Sigmoid colon (tissue), 7 donors: ENCODE results near the gene POLR1G. TPM values are rescaled to one million over a fixed set of nuclear protein-coding genes. Genes with fewer than 3 reads are reported as not detected.
A peak's percentile ranks its signal among the peaks of the same experiment; 100 is the strongest.

Experiments used
- DNase-seq: peaks from one replicate; pipeline ENCODE4 v3.0.0-alpha.2; 2019
- H3K27ac ChIP-seq, 4 donors: fragments of 200-600 bp; sonication (generic); one replicate each; pipeline ENCODE4 v1.5.1; 2016 to 2019; ENCODE audit warnings: mild to moderate bottlenecking in 1 of 4
- H3K27me3 ChIP-seq, 3 donors: fragments of 200-600 bp; sonication (generic); one replicate each; pipeline ENCODE4 v1.5.1; 2019; ENCODE audit warnings: mild to moderate bottlenecking in 1 of 3
- H3K36me3 ChIP-seq, 4 donors: fragments of 200-600 bp; sonication (generic); one replicate each; pipeline ENCODE4 v1.5.1; 2016 to 2019
- H3K4me1 ChIP-seq, 4 donors: fragments of 200-600 bp; sonication (generic); one replicate each; pipeline ENCODE4 v1.5.1; 2017 to 2019
- H3K4me3 ChIP-seq, 4 donors: fragments of 200-600 bp; sonication (generic); one replicate each; pipeline ENCODE4 v1.5.1; 2017 to 2019; ENCODE audit warnings: mild to moderate bottlenecking in 2 of 4, moderate library complexity in 1 of 4
- H3K9me3 ChIP-seq, 4 donors: fragments of 200-600 bp in 3 of 4; sonication (generic) in 3 of 4; one replicate each; pipeline versions ENCODE4 v1.5.1 to v1.6.1; 2013 to 2019
- EP300 ChIP-seq, 4 donors: sonication (generic); formaldehyde crosslinking; IDR thresholded peaks; one replicate each; pipeline ENCODE4 v1.6.1; 2017; ENCODE audit warnings: antibody characterized with exemption in 4 of 4
- POLR2A ChIP-seq, 2 donors: fragments of 450-650 bp; IDR thresholded peaks; one replicate each; pipeline ENCODE4 v1.6.1; 2016; ENCODE audit warnings: antibody characterized with exemption in 2 of 2, mild to moderate bottlenecking in 2 of 2, moderate library complexity in 2 of 2
- POLR2AphosphoS5 ChIP-seq, 4 donors: sonication (generic); formaldehyde crosslinking; IDR thresholded peaks; one replicate each; pipeline ENCODE4 v1.6.1; 2017; ENCODE audit warnings: antibody characterized with exemption in 4 of 4
- WGBS, 2 donors: extraction: QIAGEN DNeasy Blood & Tissue Kit; methylation state at CpG; one replicate each; pipeline ENCODE4 v1.1.7; 2013; 5-methylcytosine and 5-hydroxymethylcytosine counted together
- intact Hi-C: fragments of 100-400 bp; cut with DNase I; formaldehyde crosslinking; loops from one replicate; pipeline ENCODE4 v1.15.1; 2023
- polyA plus RNA-seq, 3 donors: library from polyadenylated mRNA; stranded (reverse); fragments of 200-250 nt; gene quantifications; one replicate each; pipeline ENCODE4 v1.2.3, GENCODE V29; 2013
- total RNA-seq, 4 donors: library from RNA; depleted of rRNA; stranded (reverse); fragments of >200 nt; gene quantifications; one replicate each; pipeline ENCODE4 v1.1.0, GENCODE V29; 2016
- TF ChIP-seq, protein P1 (sequence below), 4 experiments: fragments of 450-650 bp in 3 of 4; fragments of 200-600 bp in 1 of 4; IDR thresholded peaks; one replicate each; pipeline ENCODE4 v1.5.1; 2016 to 2019; ENCODE audit warnings: antibody characterized with exemption in 4 of 4, mild to moderate bottlenecking in 3 of 4, moderate library complexity in 2 of 4
- donor health status: healthy with polysubstance abuse.
- donor health status: Bipolar disorder and iron deficiency.
- donor health status: healthy.

The POLR1G gene
- total and polyA plus RNA-seq, 7 donors = 1.2 to 5.6 (median 3.6) TPM

DNA sequence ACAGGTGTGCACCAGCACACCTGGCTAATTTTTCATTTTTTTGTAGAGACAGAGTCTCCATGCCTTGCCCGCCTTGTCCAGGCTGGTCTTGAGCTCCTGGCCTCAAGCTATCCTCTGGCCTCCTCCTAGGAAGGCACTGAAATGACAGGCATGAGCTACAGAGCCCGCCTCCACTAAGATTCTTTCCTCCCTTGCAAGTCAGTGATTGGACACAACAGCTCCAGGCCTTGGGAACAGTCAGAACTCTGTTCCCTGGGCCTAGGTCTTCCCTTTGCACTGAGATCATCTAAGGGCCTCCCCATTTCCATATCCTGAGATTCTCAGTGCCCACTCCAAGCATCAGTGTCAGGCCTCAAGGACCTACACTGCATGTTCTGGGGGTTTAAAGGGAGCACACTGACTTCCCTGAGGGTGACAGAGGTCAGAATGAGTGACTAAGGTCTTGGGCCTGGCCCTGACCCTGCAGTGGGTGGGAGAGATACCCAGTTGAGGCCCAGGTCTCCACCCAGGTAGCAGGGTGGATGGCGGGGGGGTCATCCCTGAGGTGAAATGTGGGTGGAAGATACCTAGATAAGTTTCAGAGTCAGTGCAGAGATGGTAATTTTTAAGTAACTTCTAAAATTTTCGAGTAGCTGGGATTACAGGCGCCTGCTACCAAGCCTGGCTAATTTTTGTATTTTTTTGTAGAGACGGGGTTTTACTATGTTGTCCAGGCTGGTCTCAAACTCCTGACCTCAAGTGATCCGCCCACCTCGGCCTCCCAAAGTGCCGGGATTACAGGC lies 34.6 kb downstream of the POLR1G start:
- 88% methylated on average over 9 of the region's 9 CpGs for WGBS, 2 donors
- Histone ChIP-seq H3K9me3 (no peaks in the 10 kb centered on the region), H3K27me3 (no peaks in the 10 kb centered on the region), H3K4me1 (peaks cover 0 to 36% (median 32%) of the 10 kb centered on the region in 4 donors), H3K27ac (peak overlapping the region; percentile 93 to 96 (median 94)), H3K36me3 (no peaks in the 10 kb centered on the region), H3K4me3 (no peak overlapping the region)
- DNase-seq = no peak
- intact Hi-C loops = no loop called here
- TF ChIP-seq POLR2AphosphoS5 (IDR thresholded peaks at IDR 0.05) = no peak
- TF ChIP-seq, protein P1, sequence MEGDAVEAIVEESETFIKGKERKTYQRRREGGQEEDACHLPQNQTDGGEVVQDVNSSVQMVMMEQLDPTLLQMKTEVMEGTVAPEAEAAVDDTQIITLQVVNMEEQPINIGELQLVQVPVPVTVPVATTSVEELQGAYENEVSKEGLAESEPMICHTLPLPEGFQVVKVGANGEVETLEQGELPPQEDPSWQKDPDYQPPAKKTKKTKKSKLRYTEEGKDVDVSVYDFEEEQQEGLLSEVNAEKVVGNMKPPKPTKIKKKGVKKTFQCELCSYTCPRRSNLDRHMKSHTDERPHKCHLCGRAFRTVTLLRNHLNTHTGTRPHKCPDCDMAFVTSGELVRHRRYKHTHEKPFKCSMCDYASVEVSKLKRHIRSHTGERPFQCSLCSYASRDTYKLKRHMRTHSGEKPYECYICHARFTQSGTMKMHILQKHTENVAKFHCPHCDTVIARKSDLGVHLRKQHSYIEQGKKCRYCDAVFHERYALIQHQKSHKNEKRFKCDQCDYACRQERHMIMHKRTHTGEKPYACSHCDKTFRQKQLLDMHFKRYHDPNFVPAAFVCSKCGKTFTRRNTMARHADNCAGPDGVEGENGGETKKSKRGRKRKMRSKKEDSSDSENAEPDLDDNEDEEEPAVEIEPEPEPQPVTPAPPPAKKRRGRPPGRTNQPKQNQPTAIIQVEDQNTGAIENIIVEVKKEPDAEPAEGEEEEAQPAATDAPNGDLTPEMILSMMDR (IDR thresholded peaks at IDR 0.05) = no peak

DNA sequence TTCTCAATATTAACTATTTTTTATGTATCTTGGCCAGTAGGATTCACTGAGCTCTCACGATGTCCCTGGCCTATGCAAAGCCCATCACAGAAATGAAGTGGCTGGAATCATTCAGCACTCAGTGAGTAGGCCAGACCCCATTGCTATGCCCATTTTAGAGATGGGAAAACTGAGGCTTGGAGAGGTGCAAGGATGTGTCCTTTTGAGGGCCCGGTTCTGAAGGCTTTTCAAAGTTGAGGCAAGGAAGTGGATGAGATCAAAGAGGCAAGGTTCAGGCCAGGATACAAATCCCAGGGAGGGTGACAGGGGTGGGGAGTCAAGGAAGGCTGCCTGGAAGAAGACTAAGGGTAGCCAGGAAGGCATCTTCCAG lies 35.9 kb downstream of the POLR1G start:
- WGBS, 2 donors = 60 to 82% methylated on average over 2 of the region's 2 CpGs
- peak overlapping the region; percentile 91 to 95 (median 94) for H3K27ac ChIP-seq
- no peak overlapping the region for H3K4me3 ChIP-seq
- no peaks in the 10 kb centered on the region for H3K27me3 ChIP-seq
- H3K9me3 ChIP-seq = no peaks in the 10 kb centered on the region
- no peak for DNase-seq
- peaks cover 0 to 36% (median 32%) of the 10 kb centered on the region in 4 donors for H3K4me1 ChIP-seq
- H3K36me3 ChIP-seq = no peaks in the 10 kb centered on the region
- TF ChIP-seq EP300 (IDR thresholded peaks at IDR 0.05) (no peak), POLR2AphosphoS5 (IDR thresholded peaks at IDR 0.05) (no peak), POLR2A (IDR thresholded peaks at IDR 0.05) (no peak)
- TF ChIP-seq, protein P1 (IDR thresholded peaks at IDR 0.05) = no peak
- intact Hi-C loops = no loop called here

DNA sequence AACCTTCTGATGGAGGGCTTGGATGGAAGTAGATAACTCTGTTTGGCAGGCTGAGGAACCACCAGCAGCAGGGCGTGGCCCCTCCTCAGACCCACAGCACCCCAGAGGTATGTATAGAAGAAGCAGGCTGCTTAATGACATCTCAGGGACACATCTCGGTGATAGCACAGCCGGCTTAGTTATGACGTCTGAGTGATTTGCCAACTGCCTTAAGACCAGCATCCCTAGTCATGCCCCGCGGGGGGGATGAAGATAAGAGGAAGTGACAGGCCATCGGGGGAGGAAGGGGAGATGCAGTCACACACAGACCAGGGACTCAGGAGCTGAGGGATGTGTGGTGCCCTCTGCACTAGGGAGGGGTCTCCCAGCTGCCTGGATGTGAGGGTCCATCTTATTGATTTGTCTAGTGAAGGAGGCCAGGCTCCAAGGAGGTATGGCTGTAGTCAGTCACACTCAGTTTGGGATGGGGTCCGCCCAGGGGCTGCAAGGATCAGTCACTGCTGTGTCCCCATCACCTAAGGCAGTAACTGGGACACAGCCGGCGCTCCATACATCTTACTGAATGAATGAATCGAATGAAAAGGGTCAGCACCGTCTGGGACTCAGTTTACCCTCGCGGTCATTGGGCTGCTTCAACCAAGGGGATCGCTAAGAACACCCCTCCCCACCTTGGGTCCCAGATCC lies 36.5 kb downstream of the POLR1G start:
- peaks cover 0 to 36% (median 32%) of the 10 kb centered on the region in 4 donors for H3K4me1 ChIP-seq
- intact Hi-C loops = no loop called here
- WGBS, 2 donors = 6 to 10% methylated on average over 15 of the region's 15 CpGs

DNA sequence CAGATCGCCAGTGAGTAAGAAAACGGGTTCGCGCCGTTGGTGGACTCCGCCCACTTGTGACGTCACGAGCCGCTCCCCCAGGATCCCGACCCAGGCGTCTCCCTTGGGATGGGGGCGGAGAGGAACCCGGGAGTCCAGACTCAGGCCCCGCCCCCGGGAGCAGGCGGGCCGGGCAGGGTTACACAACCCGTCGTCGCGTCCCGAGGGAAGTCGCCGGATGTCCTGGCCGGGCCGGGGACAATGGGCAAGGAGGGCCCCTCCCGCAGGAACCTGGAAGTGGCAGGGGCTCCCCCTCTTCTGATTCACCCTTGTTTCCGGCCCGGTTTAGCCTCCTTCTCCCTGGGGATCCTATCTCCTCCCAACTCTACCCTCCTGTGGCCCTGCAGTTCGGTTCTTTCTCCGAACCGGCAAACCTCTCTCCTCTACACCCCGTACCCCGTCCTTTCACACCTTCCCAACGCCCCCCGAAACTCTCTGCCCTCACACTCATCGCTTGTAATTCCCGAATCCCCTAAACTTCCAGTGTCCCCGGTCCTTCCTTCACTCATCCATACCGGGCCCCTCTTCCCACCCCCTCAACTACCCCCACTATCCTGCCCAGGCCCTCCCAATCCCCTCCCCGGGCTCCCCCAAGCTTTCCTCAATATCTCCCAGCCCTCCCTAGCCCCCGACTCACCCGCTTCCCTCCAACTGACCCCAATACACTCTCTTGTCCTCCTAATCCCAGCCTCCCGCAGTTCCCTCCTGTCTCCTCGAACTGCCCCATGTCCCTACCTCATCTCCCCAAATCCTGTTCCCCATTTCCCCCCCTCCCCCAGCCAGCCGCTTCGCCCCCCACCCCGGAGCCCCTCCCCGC lies 37.2 kb downstream of the POLR1G start:
- H3K36me3 ChIP-seq = no peaks in the 10 kb centered on the region
- peaks cover 0 to 38% (median 34%) of the 10 kb centered on the region in 4 donors for H3K4me1 ChIP-seq
- intact Hi-C loops = no loop called here
- no peaks in the 10 kb centered on the region for H3K27me3 ChIP-seq
- TF ChIP-seq, protein P1 (IDR thresholded peaks at IDR 0.05) = no peak
- TF ChIP-seq EP300 (IDR thresholded peaks at IDR 0.05) = peak in 2 of 4 donors; percentile 35 to 70
- TF ChIP-seq POLR2AphosphoS5 (IDR thresholded peaks at IDR 0.05) = peak; percentile 86 to 97 (median 87)
- TF ChIP-seq POLR2A (IDR thresholded peaks at IDR 0.05) = peak; percentile 33 to 71
- peak; percentile 99 for DNase-seq
- H3K4me3 ChIP-seq = peak overlapping the region; percentile 27 to 54 (median 46)
- 0 to 1% methylated on average over 49 of the region's 49 CpGs for whole genome bisulfite sequencing, 2 donors
- no peaks in the 10 kb centered on the region for H3K9me3 ChIP-seq
- H3K27ac ChIP-seq = peak overlapping the region; percentile 91 to 95 (median 94)

More for the DNA sequence above, 36.5 kb downstream of the POLR1G start:
- TF ChIP-seq POLR2A (IDR thresholded peaks at IDR 0.05) (no peak), POLR2AphosphoS5 (IDR thresholded peaks at IDR 0.05) (peak in 1 of 4 donors; percentile 45), EP300 (IDR thresholded peaks at IDR 0.05) (peak in 1 of 4 donors; percentile 13)
- TF ChIP-seq, protein P1 (IDR thresholded peaks at IDR 0.05) = no peak
- no peaks in the 10 kb centered on the region for H3K27me3 ChIP-seq
- DNase-seq = peak; percentile 80
- peak overlapping the region; percentile 91 to 95 (median 94) for H3K27ac ChIP-seq
- H3K9me3 ChIP-seq = no peaks in the 10 kb centered on the region
- H3K36me3 ChIP-seq = no peaks in the 10 kb centered on the region
- H3K4me3 ChIP-seq = peak overlapping the region; percentile 27 to 54 (median 46)
